GOT3 (cell line): ENCODE results near the gene MBD3L4.
"Not testable (repeated sequence)": the region's sequence is repeated elsewhere in the genome, so short reads cannot be mapped to it uniquely, and the experiment has no call there.

Experiments
- DNase-seq: peaks from one replicate; lab custom pipeline; 2025; ENCODE audit warnings: mixed read lengths; lab: John Stamatoyannopoulos, UW

Gene MBD3L4

DNA sequence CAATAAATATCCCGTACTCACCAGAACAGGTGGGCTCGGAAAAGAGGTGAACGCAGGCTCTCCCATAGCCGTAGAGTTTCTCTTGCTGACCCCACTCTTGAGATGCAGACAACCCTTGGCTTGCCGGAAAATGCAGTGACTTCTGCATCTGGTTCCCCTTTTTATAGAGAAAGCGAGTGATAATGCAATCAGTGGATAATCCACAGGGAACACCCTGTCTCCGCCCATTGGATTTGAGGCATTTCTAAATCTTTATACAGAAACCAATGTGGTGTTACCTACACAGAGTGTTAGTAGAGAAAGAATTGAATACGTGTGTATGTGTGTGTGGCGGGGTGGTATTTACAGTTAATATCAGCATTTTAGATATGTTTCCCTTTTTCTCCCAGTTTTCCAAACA lies at the start of gene MBD3L4:
Gene MBD3L4 (minus strand): TSS at position 101 of the 400 bp plus-strand sequence. CDS start 35 bp downstream, at position 66.
- DNase-seq: not testable (repeated sequence)

GRCh38 chr19:7088999-7089398 lies 49.0 kb upstream of the MBD3L4 start:
- no peak for DNase-seq

GRCh38 chr19:7083076-7083956 lies 43.3 kb upstream of the MBD3L4 start:
- DNase-seq: no peak

GRCh38 chr19:7078008-7078407 lies 38.0 kb upstream of the MBD3L4 start:
- no peak for DNase-seq

DNA sequence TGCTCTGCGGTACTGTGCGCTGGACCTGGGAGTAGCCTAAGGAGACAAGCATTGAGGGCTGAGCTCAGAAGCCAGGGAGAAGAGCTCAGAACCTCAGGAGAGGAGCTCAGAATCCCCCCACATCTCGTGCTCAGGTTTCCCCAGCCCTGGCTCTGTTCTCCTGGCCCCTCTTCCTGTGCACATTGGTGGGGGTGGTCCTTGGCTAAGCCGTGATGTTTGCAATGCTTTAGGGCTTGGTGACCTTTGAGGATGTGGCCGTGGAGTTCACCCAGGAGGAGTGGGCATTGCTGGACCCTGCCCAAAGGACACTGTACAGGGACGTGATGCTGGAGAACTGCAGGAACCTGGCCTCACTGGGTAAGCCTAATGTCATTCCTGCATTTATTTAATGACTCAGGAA lies 36.2 kb upstream of the MBD3L4 start:
- DNase-seq: no peak

DNA sequence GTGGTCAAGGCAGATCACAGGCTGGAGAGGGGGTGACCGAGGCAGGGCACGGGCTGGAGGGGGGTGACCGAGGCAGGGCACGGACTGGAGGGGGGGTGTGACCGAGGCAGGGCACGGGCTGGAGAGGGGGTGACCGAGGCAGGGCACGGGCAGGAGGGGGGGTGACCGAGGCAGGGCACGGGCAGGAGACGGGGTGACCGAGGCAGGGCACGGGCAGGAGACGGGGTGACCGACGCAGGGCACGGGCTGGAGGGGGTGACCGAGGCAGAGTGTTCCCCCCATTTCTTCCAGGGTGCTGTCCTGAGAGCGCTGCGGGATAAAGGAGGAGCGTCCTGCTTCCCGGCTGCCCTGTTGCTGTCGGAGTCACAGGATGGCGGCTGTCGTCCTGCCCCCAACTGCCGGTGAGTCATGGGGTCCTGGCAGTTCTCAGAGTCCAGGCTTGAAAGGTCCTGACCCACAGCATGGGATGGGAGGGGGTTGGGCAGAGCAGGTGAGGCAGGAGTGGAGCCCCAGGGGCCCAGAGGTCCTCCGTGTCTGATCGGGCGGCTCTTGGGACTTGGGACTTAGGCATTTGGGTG lies 34.8 kb upstream of the MBD3L4 start:
- DNase-seq: no peak

DNA sequence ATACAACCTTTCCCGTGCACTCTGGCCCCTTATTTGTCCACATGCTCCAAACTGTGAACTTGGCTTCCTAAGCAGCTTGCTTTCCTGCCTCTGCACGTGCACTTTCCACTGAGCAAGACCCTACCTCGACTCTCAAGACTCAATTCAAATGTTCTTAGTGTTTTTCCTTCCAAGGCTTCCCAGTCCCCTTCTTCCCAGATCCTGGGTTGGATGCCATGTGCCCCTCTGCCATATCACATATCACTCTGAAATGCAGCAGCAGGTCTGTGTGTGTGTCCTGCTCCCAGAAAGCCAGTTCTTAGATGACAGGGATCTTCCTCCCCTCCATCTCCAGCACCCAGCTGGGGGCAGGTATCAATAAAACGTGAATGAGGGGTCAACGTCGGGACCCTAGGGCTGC lies 32.6 kb upstream of the MBD3L4 start:
- DNase-seq: no peak

GRCh38 chr19:7069904-7070226 lies 29.9 kb upstream of the MBD3L4 start:
- DNase-seq: no peak

- peak; percentile 92 for DNase-seq
These were observed 29.3 kb upstream of the MBD3L4 start, which contains the start of gene ZNF557 for GRCh38 chr19:7069042-7069903. Gene ZNF557, plus strand, starts transcription at chr19:7069703. Its CDS starts 5,372 bp downstream, at chr19:7075075.

GRCh38 chr19:7068599-7068998 lies 28.6 kb upstream of the MBD3L4 start:
- no peak for DNase-seq

GRCh38 chr19:7067716-7068115 lies 27.7 kb upstream of the MBD3L4 start:
- no peak for DNase-seq

- not testable (repeated sequence) for DNase-seq
These were observed 27.1 kb upstream of the MBD3L4 start for GRCh38 chr19:7067122-7067521.

- no peak for DNase-seq
These were observed 23.9 kb upstream of the MBD3L4 start for GRCh38 chr19:7063764-7064418.

DNA sequence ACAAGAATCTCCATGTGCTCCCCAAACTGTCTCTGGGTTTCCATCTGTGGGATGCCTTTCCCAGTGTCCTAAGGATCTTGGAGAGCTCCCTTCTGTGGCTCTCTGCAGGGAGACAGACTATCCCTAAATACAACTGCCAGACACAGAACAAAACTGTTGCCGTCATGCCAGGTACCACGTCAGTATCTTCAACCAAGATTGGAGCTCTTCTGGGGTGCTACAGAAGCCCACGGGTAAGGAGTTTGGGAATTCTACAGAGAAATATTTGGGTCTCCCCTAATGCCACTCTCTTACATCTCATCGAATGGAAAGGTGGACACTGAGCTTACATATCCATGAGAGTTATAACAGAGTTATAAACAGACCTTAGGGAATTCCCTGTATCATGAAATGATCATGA lies 23.4 kb upstream of the MBD3L4 start:
- no peak for DNase-seq

GRCh38 chr19:7059977-7060376 lies 20.0 kb upstream of the MBD3L4 start:
- DNase-seq: not testable (repeated sequence)

GRCh38 chr19:7058576-7058975 lies 18.6 kb upstream of the MBD3L4 start, which contains the start of gene MBD3L3:
Gene MBD3L3, minus strand, starts transcription at chr19:7058676. Its CDS starts 71 bp downstream, at chr19:7058605.
- not testable (repeated sequence) for DNase-seq

- not testable (repeated sequence) for DNase-seq
These were observed 16.4 kb upstream of the MBD3L4 start for GRCh38 chr19:7056371-7056770.

- not testable (repeated sequence) for DNase-seq
These were observed 15.7 kb upstream of the MBD3L4 start for GRCh38 chr19:7055679-7056078.

GRCh38 chr19:7054635-7055368 lies 14.8 kb upstream of the MBD3L4 start:
- not testable (repeated sequence) for DNase-seq

GRCh38 chr19:7052896-7053295 lies 12.9 kb upstream of the MBD3L4 start:
- DNase-seq: not testable (repeated sequence)

DNA sequence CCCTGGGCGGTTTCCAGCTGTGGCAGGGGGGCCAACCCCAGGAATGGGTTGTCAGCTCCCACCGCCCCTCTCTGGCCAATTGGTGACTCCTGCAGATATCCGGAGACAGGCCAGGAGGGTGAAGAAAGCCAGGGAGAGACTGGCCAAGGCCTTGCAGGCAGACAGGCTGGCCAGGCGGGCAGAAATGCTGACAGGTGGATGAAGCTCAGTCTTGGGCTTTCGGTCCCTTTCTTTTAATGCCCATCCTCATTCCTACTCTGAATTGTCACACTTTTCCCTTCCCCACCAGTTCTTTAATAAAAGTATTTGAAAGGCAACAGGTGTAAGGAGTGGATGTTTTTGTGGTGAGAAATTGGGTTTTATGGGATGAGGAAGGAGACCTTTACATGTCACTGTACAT lies 11.4 kb upstream of the MBD3L4 start:
- DNase-seq: not testable (repeated sequence)
